DOHH2 (cell line): Measurements from ENCODE around the gene MGAT3.

Source experiments
- CTCF ChIP-seq: fragments of 200-600 bp; sonication (generic); IDR thresholded peaks from one replicate; pipeline ENCODE4 v1.5.1; 2014; ENCODE audit warnings: antibody characterized with exemption, mild to moderate bottlenecking, low read depth, low read length; ENCODE audit not compliant: poor library complexity, severe bottlenecking
- EZH2phosphoT487 ChIP-seq: fragments of 200-600 bp; sonication (generic); IDR thresholded peaks from 2 replicates; pipeline ENCODE4 v1.6.1; 2017; ENCODE audit warnings: borderline replicate concordance, mild to moderate bottlenecking, antibody characterized with exemption, low read length, moderate library complexity, mixed read lengths

GRCh38 chr22:39450258-39450955, 6.4 kb upstream of the MGAT3 start:
- no peak for TF ChIP-seq CTCF
- TF ChIP-seq EZH2phosphoT487: no peak
